Nephron progenitor cell (in vitro differentiated cells): Measurements from ENCODE around the gene IQSEC2.

Experiments
- DNase-seq: peaks from one replicate; pipeline ENCODE4 v3.0.0; 2021
- H3K27ac Mint-ChIP-seq: 2 replicates; pipeline ENCODE4 v1.8.0; 2021; ENCODE audit warnings: mild to moderate bottlenecking, moderate library complexity, mixed read lengths
- H3K27me3 Mint-ChIP-seq: 2 replicates; pipeline ENCODE4 v1.8.0; 2021; ENCODE audit warnings: mild to moderate bottlenecking, low read depth, mixed read lengths; ENCODE audit not compliant: poor library complexity
- H3K36me3 Mint-ChIP-seq: 2 replicates; pipeline ENCODE4 v1.8.0; 2021; ENCODE audit warnings: low read depth, mixed read lengths
- H3K4me1 Mint-ChIP-seq: 2 replicates; pipeline ENCODE4 v1.8.0; 2021; ENCODE audit warnings: mixed read lengths
- H3K4me3 Mint-ChIP-seq: 2 replicates; pipeline ENCODE4 v1.8.0; 2021; ENCODE audit warnings: mild to moderate bottlenecking, moderate library complexity, mixed read lengths
- H3K9me3 Mint-ChIP-seq: 2 replicates; pipeline ENCODE4 v1.8.0; 2021; ENCODE audit warnings: mild to moderate bottlenecking, moderate library complexity, mixed read lengths
- TF ChIP-seq, protein P1 (sequence below): fragments of 200-600 bp; sonication (generic); IDR thresholded peaks from 2 replicates; pipeline ENCODE4 v1.5.0; 2021; ENCODE audit warnings: antibody characterized with exemption

The IQSEC2 gene

DNA sequence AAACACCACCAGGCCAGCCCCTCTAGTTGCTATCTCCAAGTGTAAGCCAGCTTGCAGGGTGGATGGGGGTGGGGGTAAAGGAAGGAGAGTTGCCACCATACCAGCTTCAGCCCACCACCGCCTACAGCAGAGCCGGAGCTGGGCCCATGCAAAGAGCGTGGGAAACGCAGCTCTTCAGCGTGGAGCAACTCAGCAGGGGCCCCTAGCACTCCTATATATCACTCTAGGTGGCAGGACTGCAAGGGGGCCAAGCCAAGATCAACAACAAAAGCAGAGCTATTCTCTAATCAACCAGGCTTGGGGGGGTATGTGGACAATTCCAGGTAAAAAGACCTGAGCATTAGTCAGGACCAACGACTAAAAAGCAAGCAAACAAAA is 35.5 kb upstream of the IQSEC2 start:
- no peak overlapping the region for H3K4me3 Mint-ChIP-seq
- H3K36me3 Mint-ChIP-seq = no peaks in the 10 kb centered on the region
- no peak for DNase-seq
- H3K4me1 Mint-ChIP-seq = peaks cover 30% of the 10 kb centered on the region
- H3K9me3 Mint-ChIP-seq = peaks cover 65% of the 10 kb centered on the region
- H3K27ac Mint-ChIP-seq = no peak overlapping the region
- TF ChIP-seq, protein P1, sequence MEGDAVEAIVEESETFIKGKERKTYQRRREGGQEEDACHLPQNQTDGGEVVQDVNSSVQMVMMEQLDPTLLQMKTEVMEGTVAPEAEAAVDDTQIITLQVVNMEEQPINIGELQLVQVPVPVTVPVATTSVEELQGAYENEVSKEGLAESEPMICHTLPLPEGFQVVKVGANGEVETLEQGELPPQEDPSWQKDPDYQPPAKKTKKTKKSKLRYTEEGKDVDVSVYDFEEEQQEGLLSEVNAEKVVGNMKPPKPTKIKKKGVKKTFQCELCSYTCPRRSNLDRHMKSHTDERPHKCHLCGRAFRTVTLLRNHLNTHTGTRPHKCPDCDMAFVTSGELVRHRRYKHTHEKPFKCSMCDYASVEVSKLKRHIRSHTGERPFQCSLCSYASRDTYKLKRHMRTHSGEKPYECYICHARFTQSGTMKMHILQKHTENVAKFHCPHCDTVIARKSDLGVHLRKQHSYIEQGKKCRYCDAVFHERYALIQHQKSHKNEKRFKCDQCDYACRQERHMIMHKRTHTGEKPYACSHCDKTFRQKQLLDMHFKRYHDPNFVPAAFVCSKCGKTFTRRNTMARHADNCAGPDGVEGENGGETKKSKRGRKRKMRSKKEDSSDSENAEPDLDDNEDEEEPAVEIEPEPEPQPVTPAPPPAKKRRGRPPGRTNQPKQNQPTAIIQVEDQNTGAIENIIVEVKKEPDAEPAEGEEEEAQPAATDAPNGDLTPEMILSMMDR = no peak
- peaks cover 54% of the 10 kb centered on the region for H3K27me3 Mint-ChIP-seq

DNA sequence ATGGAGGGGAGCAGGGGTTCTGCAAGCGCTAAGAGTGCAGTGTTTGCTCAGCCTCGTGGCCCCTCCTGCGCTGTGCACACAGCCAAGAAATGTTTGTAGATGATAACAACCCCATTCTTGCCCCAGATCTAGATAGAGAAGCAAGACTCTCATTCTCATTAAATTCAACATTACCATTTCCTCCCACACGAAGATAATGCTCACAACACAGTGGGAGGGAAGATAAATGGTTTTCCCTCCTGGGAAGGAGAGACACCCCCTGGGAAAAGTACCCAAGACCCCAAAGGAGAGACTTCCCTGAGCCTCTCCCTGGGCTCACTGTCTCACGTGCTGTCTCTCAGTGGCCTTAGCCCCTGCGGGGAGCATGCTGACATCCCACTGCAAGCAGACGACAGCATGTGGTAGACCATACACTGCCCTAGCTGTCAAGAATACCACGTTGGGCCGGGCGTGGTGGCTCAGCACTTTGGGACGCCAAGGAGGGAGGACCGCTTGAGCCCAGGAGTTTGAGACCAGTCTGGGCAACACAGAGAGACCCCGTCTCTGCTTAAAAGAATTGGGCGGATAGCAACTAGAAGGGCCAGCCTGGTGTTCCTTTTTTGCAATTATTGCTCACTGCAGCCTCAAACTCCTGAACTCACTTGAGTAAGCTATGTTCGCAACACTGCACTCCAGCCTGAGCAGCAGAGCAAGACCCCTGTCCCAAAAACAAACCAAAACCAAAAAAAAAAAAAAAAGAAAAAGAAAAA is 34.9 kb upstream of the IQSEC2 start:
- peaks cover 26% of the 10 kb centered on the region for H3K4me1 Mint-ChIP-seq
- H3K9me3 Mint-ChIP-seq = peaks cover 64% of the 10 kb centered on the region
- H3K4me3 Mint-ChIP-seq = no peak overlapping the region
- TF ChIP-seq, protein P1 = no peak
- no peaks in the 10 kb centered on the region for H3K36me3 Mint-ChIP-seq
- DNase-seq = no peak
- H3K27ac Mint-ChIP-seq = no peak overlapping the region
- peaks cover 50% of the 10 kb centered on the region for H3K27me3 Mint-ChIP-seq

DNA sequence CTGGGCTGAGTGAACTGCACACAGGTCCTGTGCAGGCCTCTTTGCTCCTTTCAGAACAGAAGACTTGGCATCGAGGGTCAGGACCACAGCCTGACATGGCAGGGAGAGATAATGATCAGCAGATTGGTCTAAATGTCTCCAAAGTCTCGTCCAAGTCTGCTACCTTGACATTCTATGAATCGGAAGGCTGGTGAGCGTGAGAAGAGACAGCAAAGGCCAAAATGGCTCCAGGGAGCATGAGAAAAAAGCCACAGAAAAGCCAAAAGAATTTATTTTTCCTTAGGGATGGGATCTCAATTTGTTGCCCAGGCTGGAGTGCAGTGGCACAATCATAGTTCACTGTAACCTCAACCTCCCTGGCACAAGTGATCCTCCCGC is 32.3 kb upstream of the IQSEC2 start:
- H3K4me3 Mint-ChIP-seq = no peak overlapping the region
- H3K4me1 Mint-ChIP-seq = peaks cover 14% of the 10 kb centered on the region
- H3K27me3 Mint-ChIP-seq = peaks cover 35% of the 10 kb centered on the region
- TF ChIP-seq, protein P1 = no peak
- no peak overlapping the region for H3K27ac Mint-ChIP-seq
- no peaks in the 10 kb centered on the region for H3K36me3 Mint-ChIP-seq
- DNase-seq = no peak
- peaks cover 70% of the 10 kb centered on the region for H3K9me3 Mint-ChIP-seq

GRCh38 chrX:53312946-53313727 is 31.8 kb upstream of the IQSEC2 start:
- peak; percentile 74 for DNase-seq

DNA sequence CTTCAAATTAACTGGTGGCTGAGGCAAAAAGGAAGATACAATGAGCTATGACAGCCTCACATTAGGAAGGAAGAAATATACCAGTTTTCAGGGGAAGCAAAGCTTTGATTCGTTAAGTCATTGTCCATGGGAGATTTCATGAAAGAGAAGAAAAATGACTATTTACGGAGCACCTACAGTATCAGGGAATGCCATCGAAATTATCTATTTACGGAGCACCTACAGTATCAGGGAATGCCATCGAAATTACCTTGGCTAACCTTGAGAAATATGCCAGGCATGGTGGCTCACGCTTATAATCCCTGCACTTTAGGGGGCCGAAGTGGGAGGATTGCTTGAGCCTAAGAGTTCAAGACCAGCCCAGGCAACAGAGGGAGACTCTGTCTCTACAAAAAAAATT is 28.5 kb upstream of the IQSEC2 start:
- no peaks in the 10 kb centered on the region for H3K36me3 Mint-ChIP-seq
- H3K4me1 Mint-ChIP-seq = peaks cover 6% of the 10 kb centered on the region
- H3K9me3 Mint-ChIP-seq = peaks cover 66% of the 10 kb centered on the region
- no peak overlapping the region for H3K4me3 Mint-ChIP-seq
- no peak overlapping the region for H3K27ac Mint-ChIP-seq
- peaks cover 20% of the 10 kb centered on the region for H3K27me3 Mint-ChIP-seq
- no peak for DNase-seq
- TF ChIP-seq, protein P1 = no peak

More at GRCh38 chrX:53312946-53313727, 31.8 kb upstream of the IQSEC2 start:
- H3K4me3 Mint-ChIP-seq = no peak overlapping the region
- TF ChIP-seq, protein P1 = peak; percentile 66
- H3K4me1 Mint-ChIP-seq = peaks cover 14% of the 10 kb centered on the region
- peaks cover 30% of the 10 kb centered on the region for H3K27me3 Mint-ChIP-seq
- H3K9me3 Mint-ChIP-seq = peaks cover 70% of the 10 kb centered on the region
- no peak overlapping the region for H3K27ac Mint-ChIP-seq
- no peaks in the 10 kb centered on the region for H3K36me3 Mint-ChIP-seq
